ENCODE data around the gene CPO. TPM values are rescaled to one million over a fixed set of nuclear protein-coding genes. Genes with fewer than 3 reads are reported as not detected.

The CPO gene
- total RNA-seq, 1 donor, result not detected

DNA sequence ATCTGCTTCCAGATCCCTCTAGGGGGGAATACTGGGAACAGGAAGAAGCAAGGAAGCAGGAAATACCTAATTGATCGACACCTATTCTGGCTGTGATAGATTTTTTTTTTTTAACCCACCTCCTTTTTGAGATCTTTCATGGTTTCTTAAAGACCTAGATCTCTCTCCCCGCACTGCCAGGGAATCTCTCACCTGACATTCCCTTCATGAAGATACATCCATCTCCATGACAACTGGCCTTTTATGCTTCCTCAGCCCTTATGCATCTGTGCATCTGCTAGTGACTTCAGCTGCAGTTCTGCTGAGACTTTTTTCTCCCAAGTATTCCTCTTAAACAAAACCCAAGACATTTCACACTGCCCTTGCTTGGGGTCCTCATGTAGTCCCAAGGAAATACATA lies 21.1 kb upstream of the CPO start:
- TF ChIP-seq, protein P1, sequence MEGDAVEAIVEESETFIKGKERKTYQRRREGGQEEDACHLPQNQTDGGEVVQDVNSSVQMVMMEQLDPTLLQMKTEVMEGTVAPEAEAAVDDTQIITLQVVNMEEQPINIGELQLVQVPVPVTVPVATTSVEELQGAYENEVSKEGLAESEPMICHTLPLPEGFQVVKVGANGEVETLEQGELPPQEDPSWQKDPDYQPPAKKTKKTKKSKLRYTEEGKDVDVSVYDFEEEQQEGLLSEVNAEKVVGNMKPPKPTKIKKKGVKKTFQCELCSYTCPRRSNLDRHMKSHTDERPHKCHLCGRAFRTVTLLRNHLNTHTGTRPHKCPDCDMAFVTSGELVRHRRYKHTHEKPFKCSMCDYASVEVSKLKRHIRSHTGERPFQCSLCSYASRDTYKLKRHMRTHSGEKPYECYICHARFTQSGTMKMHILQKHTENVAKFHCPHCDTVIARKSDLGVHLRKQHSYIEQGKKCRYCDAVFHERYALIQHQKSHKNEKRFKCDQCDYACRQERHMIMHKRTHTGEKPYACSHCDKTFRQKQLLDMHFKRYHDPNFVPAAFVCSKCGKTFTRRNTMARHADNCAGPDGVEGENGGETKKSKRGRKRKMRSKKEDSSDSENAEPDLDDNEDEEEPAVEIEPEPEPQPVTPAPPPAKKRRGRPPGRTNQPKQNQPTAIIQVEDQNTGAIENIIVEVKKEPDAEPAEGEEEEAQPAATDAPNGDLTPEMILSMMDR (IDR thresholded peaks at IDR 0.05; ENCODE audit: extremely low read depth, low read depth, low read length), result no peak
- Histone ChIP-seq H3K4me1 (ENCODE audit: insufficient read depth, low read length) (peaks cover 13% of the 10 kb centered on the region), H3K4me2 (ENCODE audit: insufficient read depth, low read length) (no peak overlapping the region), H3K27me3 (ENCODE audit: insufficient read depth, low read length) (no peaks in the 10 kb centered on the region), H4K20me1 (ENCODE audit: insufficient read depth, low read length) (no peaks in the 10 kb centered on the region), H2AFZ (ENCODE audit: low read length) (no peak overlapping the region), H3K36me3 (ENCODE audit: insufficient read depth, low read length) (no peaks in the 10 kb centered on the region), H3K79me2 (ENCODE audit: insufficient read depth, low read length) (no peaks in the 10 kb centered on the region), H3K4me3 (ENCODE audit: insufficient read depth, low read length) (no peak overlapping the region), H3K27ac (ENCODE audit: low read depth, low read length) (no peak overlapping the region), H3K9me3 (ENCODE audit: low read depth, low read length) (no peaks in the 10 kb centered on the region)
- DNase-seq (ENCODE audit: insufficient read length, low spot score, missing footprints), result no peak

- Histone ChIP-seq H3K27me3 (ENCODE audit: insufficient read depth, low read length) (no peaks in the 10 kb centered on the region), H3K36me3 (ENCODE audit: insufficient read depth, low read length) (no peaks in the 10 kb centered on the region), H2AFZ (ENCODE audit: low read length) (no peak overlapping the region), H4K20me1 (ENCODE audit: insufficient read depth, low read length) (no peaks in the 10 kb centered on the region), H3K4me1 (ENCODE audit: insufficient read depth, low read length) (peaks cover 7% of the 10 kb centered on the region), H3K4me2 (ENCODE audit: insufficient read depth, low read length) (no peak overlapping the region), H3K27ac (ENCODE audit: low read depth, low read length) (no peak overlapping the region), H3K4me3 (ENCODE audit: insufficient read depth, low read length) (no peak overlapping the region), H3K79me2 (ENCODE audit: insufficient read depth, low read length) (no peaks in the 10 kb centered on the region), H3K9me3 (ENCODE audit: low read depth, low read length) (no peaks in the 10 kb centered on the region)
- no peak for DNase-seq (ENCODE audit: insufficient read length, low spot score, missing footprints)
- TF ChIP-seq, protein P1 (IDR thresholded peaks at IDR 0.05; ENCODE audit: extremely low read depth, low read depth, low read length), result no peak
Observed at GRCh38 chr2:206920310-206920709, 19.0 kb upstream of the CPO start.

DNA sequence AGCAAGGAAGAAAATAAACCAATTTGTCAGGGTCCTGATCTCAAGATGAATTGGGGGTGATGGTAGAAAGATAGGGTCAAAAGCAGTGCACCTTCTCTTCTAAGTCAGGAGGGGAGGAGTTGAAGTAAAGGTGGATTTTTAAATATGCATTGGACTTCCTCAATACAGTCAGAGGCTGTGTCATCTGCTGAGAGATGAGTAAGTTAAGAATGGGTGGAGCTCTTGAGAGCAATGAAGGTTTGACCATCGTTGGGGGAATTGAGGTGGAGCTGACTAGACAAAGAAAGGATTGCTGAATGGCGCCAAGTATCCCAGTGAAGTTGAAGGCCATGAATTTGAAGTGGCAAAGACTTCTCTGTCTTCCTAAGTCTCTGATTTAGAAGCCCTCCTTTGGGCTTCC lies 18.4 kb upstream of the CPO start:
- Histone ChIP-seq H3K4me3 (ENCODE audit: insufficient read depth, low read length) (no peak overlapping the region), H3K79me2 (ENCODE audit: insufficient read depth, low read length) (no peaks in the 10 kb centered on the region), H3K4me1 (ENCODE audit: insufficient read depth, low read length) (peaks cover 1% of the 10 kb centered on the region), H3K9me3 (ENCODE audit: low read depth, low read length) (no peaks in the 10 kb centered on the region), H3K4me2 (ENCODE audit: insufficient read depth, low read length) (no peak overlapping the region), H3K27me3 (ENCODE audit: insufficient read depth, low read length) (no peaks in the 10 kb centered on the region), H2AFZ (ENCODE audit: low read length) (no peak overlapping the region), H3K36me3 (ENCODE audit: insufficient read depth, low read length) (no peaks in the 10 kb centered on the region), H3K27ac (ENCODE audit: low read depth, low read length) (no peak overlapping the region), H4K20me1 (ENCODE audit: insufficient read depth, low read length) (no peaks in the 10 kb centered on the region)
- DNase-seq (ENCODE audit: insufficient read length, low spot score, missing footprints), result no peak
- TF ChIP-seq, protein P1 (IDR thresholded peaks at IDR 0.05; ENCODE audit: extremely low read depth, low read depth, low read length), result no peak

DNA sequence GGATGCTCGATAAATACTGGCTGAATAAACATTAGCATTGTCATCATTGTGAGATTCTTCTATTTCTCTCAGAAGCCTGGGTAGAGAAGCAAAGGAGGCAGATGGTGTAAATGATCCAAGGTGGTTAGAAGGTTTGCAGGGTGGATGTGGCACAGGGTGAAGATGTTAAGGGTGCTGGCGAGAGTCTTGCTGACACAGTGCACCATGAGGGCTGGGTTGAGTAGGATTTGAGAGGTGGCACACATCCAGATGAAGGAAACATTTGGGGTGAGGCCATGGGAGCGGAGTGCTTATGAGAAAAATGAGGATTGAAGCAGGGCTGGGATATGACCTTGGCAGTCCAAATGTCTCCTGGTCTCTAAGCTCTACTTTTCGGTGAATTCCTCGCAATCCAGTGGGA lies 17.8 kb upstream of the CPO start:
- Histone ChIP-seq H3K4me1 (ENCODE audit: insufficient read depth, low read length) (no peaks in the 10 kb centered on the region), H3K4me2 (ENCODE audit: insufficient read depth, low read length) (no peak overlapping the region), H3K36me3 (ENCODE audit: insufficient read depth, low read length) (no peaks in the 10 kb centered on the region), H3K79me2 (ENCODE audit: insufficient read depth, low read length) (no peaks in the 10 kb centered on the region), H3K4me3 (ENCODE audit: insufficient read depth, low read length) (no peak overlapping the region), H2AFZ (ENCODE audit: low read length) (no peak overlapping the region), H3K27me3 (ENCODE audit: insufficient read depth, low read length) (no peaks in the 10 kb centered on the region), H4K20me1 (ENCODE audit: insufficient read depth, low read length) (no peaks in the 10 kb centered on the region), H3K9me3 (ENCODE audit: low read depth, low read length) (no peaks in the 10 kb centered on the region), H3K27ac (ENCODE audit: low read depth, low read length) (no peak overlapping the region)
- TF ChIP-seq, protein P1 (IDR thresholded peaks at IDR 0.05; ENCODE audit: extremely low read depth, low read depth, low read length), result no peak
- DNase-seq (ENCODE audit: insufficient read length, low spot score, missing footprints), result no peak
